Fibroblast of skin of left biceps (primary cell): ENCODE results near the gene SNF8.
"Not testable (repeated sequence)": the region's sequence is repeated elsewhere in the genome, so short reads cannot be mapped to it uniquely, and the experiment has no call there.

Experiments used
- DNase-seq, 2 experiments: peaks; one replicate each; pipeline ENCODE4 v3.0.0-alpha.2; 2013; ENCODE audit warnings: low read depth in 2 of 2

SNF8 gene

GRCh38 chr17:48944515-48945260 is at the start of gene SNF8:
Gene SNF8 (minus strand): TSS chr17:48944842. CDS start chr17:48944734, 108 bp downstream.
- DNase-seq = peak; percentile 70 to 76

GRCh38 chr17:48993951-48994350 is 49.3 kb upstream of the SNF8 start:
- no peak for DNase-seq

GRCh38 chr17:48993305-48993704 is 48.7 kb upstream of the SNF8 start:
- no peak for DNase-seq

GRCh38 chr17:48992444-48992843 is 47.8 kb upstream of the SNF8 start:
- DNase-seq = no peak

- DNase-seq = no peak
Measured at GRCh38 chr17:48990882-48991357, 46.3 kb upstream of the SNF8 start.

- no peak for DNase-seq
Measured at GRCh38 chr17:48989100-48989499, 44.5 kb upstream of the SNF8 start.

GRCh38 chr17:48985436-48986245 is 41.0 kb upstream of the SNF8 start:
- no peak for DNase-seq

GRCh38 chr17:48981927-48982539 is 37.4 kb upstream of the SNF8 start:
- no peak for DNase-seq

GRCh38 chr17:48973806-48974205 is 29.2 kb upstream of the SNF8 start:
- DNase-seq = no peak

GRCh38 chr17:48972749-48973097 is 28.1 kb upstream of the SNF8 start:
- no peak for DNase-seq

- DNase-seq = no peak
Measured at GRCh38 chr17:48970865-48971687, 26.4 kb upstream of the SNF8 start.

- no peak for DNase-seq
Measured at GRCh38 chr17:48970224-48970623, 25.6 kb upstream of the SNF8 start.

GRCh38 chr17:48961516-48962233 is 17.0 kb upstream of the SNF8 start:
- DNase-seq = no peak

- no peak for DNase-seq
Measured at GRCh38 chr17:48960834-48961515, 16.3 kb upstream of the SNF8 start.

- DNase-seq = no peak
Measured at GRCh38 chr17:48954300-48954755, 9.7 kb upstream of the SNF8 start.

GRCh38 chr17:48952904-48953303 is 8.3 kb upstream of the SNF8 start:
- no peak for DNase-seq

GRCh38 chr17:48951572-48951971 is 6.9 kb upstream of the SNF8 start:
- DNase-seq = no peak

GRCh38 chr17:48945261-48945651 is 614 bp upstream of the SNF8 start:
- DNase-seq = not testable (repeated sequence)

GRCh38 chr17:48933035-48933434 is 11.6 kb downstream of the SNF8 start:
- DNase-seq = no peak

- no peak for DNase-seq
Measured at GRCh38 chr17:48930435-48930873, 14.2 kb downstream of the SNF8 start.
